SK-N-SH treated with all-trans-retinoic acid at 6 μM for 48 hours (cell line): ENCODE measurements around the gene GPC6.

Experiments used
- ATAC-seq: fragments of 200-7000 bp; cut with Tn5 transposase; 3 replicates; pipeline ENCODE4 v1.9.1; 2020; ENCODE audit warnings: mild to moderate bottlenecking, moderate library complexity
- ARNTL ChIP-seq: fragments of 450-650 bp; formaldehyde crosslinking; IDR thresholded peaks from 2 replicates; pipeline ENCODE4 v1.5.0; 2020; ENCODE audit warnings: low read depth, mild to moderate bottlenecking, moderate library complexity, borderline replicate concordance
- BACH2 ChIP-seq: fragments of 250-450 bp; sonication (Bioruptor Pico); IDR thresholded peaks from 2 replicates; pipeline ENCODE4 v1.9.0; 2021; ENCODE audit warnings: mild to moderate bottlenecking, borderline replicate concordance
- CREB5 ChIP-seq: fragments of 250-450 bp; sonication (Bioruptor Pico); IDR thresholded peaks from 2 replicates; pipeline ENCODE4 v1.5.1; 2020; ENCODE audit warnings: low read depth, mild to moderate bottlenecking, moderate library complexity
- CSDC2 ChIP-seq: fragments of 250-450 bp; sonication (Bioruptor Pico); IDR thresholded peaks from 2 replicates; pipeline ENCODE4 v1.5.0; 2020; ENCODE audit warnings: mild to moderate bottlenecking, moderate library complexity
- CSRNP3 ChIP-seq: fragments of 250-450 bp; sonication (Bioruptor Pico); IDR thresholded peaks from 2 replicates; pipeline ENCODE4 v1.5.1; 2021; ENCODE audit warnings: mild to moderate bottlenecking, moderate library complexity
- GLIS3 ChIP-seq: fragments of 250-450 bp; sonication (Bioruptor Pico); IDR thresholded peaks from 2 replicates; pipeline ENCODE4 v1.5.0; 2020; ENCODE audit warnings: mild to moderate bottlenecking, moderate library complexity
- ISL1 ChIP-seq: fragments of 250-450 bp; sonication (Bioruptor Pico); IDR thresholded peaks from 2 replicates; pipeline ENCODE4 v2.1.2; 2022; ENCODE audit warnings: mild to moderate bottlenecking, moderate library complexity
- OSR1 ChIP-seq: fragments of 250-450 bp; sonication (Bioruptor Pico); IDR thresholded peaks from 2 replicates; pipeline ENCODE4 v1.8.0; 2022; ENCODE audit warnings: moderate library complexity, mild to moderate bottlenecking, inconsistent platforms
- PATZ1 ChIP-seq: fragments of 250-450 bp; sonication (Bioruptor Pico); IDR thresholded peaks from 2 replicates; pipeline ENCODE4 v1.8.0; 2020; ENCODE audit warnings: mild to moderate bottlenecking, moderate library complexity, borderline replicate concordance
- PPARA ChIP-seq: fragments of 250-450 bp; sonication (Bioruptor Pico); IDR thresholded peaks from 2 replicates; pipeline ENCODE4 v1.5.0; 2020; ENCODE audit warnings: mild to moderate bottlenecking, borderline replicate concordance
- RARB ChIP-seq: fragments of 250-450 bp; sonication (Bioruptor Pico); IDR thresholded peaks from 2 replicates; pipeline ENCODE4 v1.8.0; 2021; ENCODE audit warnings: mild to moderate bottlenecking, moderate library complexity
- SNAI2 ChIP-seq: fragments of 250-450 bp; sonication (Bioruptor Pico); IDR thresholded peaks from 2 replicates; pipeline ENCODE4 v1.5.0; 2020; ENCODE audit warnings: mild to moderate bottlenecking, moderate library complexity
- TCF4 ChIP-seq: fragments of 250-450 bp; sonication (Bioruptor Pico); IDR thresholded peaks from 2 replicates; pipeline ENCODE4 v1.8.0; 2021; ENCODE audit warnings: mild to moderate bottlenecking, moderate library complexity, borderline replicate concordance
- TOX ChIP-seq: fragments of 250-450 bp; sonication (Bioruptor Pico); IDR thresholded peaks from 2 replicates; pipeline ENCODE4 v1.8.0; 2021; ENCODE audit warnings: mild to moderate bottlenecking, moderate library complexity, borderline replicate concordance
- TSHZ2 ChIP-seq: fragments of 250-450 bp; sonication (Bioruptor Pico); IDR thresholded peaks from 2 replicates; pipeline ENCODE4 v1.5.0; 2020; ENCODE audit warnings: mild to moderate bottlenecking, moderate library complexity
- ZC3H10 ChIP-seq: fragments of 250-450 bp; sonication (Bioruptor Pico); IDR thresholded peaks from 2 replicates; pipeline ENCODE4 v1.5.1; 2021; ENCODE audit warnings: mild to moderate bottlenecking, moderate library complexity
- ZFP3 ChIP-seq: fragments of 250-450 bp; sonication (Bioruptor Pico); IDR thresholded peaks from 2 replicates; pipeline ENCODE4 v1.5.0; 2020; ENCODE audit warnings: mild to moderate bottlenecking, moderate library complexity
- ZFP30 ChIP-seq: fragments of 450-650 bp; formaldehyde crosslinking; IDR thresholded peaks from 2 replicates; pipeline ENCODE4 v1.5.0; 2022; ENCODE audit warnings: mild to moderate bottlenecking, moderate library complexity
- ZNF70 ChIP-seq: fragments of 450-650 bp; formaldehyde crosslinking; IDR thresholded peaks from 2 replicates; pipeline ENCODE4 v1.5.0; 2020; ENCODE audit warnings: mild to moderate bottlenecking, moderate library complexity
- ZNF8 ChIP-seq: fragments of 450-650 bp; formaldehyde crosslinking; IDR thresholded peaks from 2 replicates; pipeline ENCODE4 v1.5.0; 2020; ENCODE audit warnings: mild to moderate bottlenecking, moderate library complexity

Gene GPC6

GRCh38 chr13:94389604-94390351 is 1163.2 kb downstream of the GPC6 start:
- TF ChIP-seq PATZ1 (no peak), ZFP30 (CRISPR knock-in tag) (no peak), ZNF8 (no peak), GLIS3 (CRISPR knock-in tag) (no peak), TOX (no peak), CSRNP3 (CRISPR knock-in tag) (no peak), RARB (CRISPR knock-in tag) (no peak), ISL1 (CRISPR knock-in tag) (no peak), CREB5 (no peak), ZC3H10 (CRISPR knock-in tag) (no peak), SNAI2 (no peak), ARNTL (CRISPR knock-in tag) (no peak), CSDC2 (no peak), TCF4 (CRISPR knock-in tag) (no peak), ZFP3 (CRISPR knock-in tag) (no peak)
- no peak for ATAC-seq

GRCh38 chr13:94390881-94391280 is 1164.3 kb downstream of the GPC6 start:
- TF ChIP-seq TCF4 (CRISPR knock-in tag) (no peak), ZNF70 (CRISPR knock-in tag) (no peak)
- TF ChIP-seq, all 23 proteins: peak for 0
- no peak for ATAC-seq

GRCh38 chr13:94394723-94395122 is 1168.1 kb downstream of the GPC6 start:
- no peak for ATAC-seq
- TF ChIP-seq ZNF8: no peak
- TF ChIP-seq CSRNP3 (CRISPR knock-in tag): no peak
- no peak for TF ChIP-seq CREB5
- no peak for TF ChIP-seq ZNF70 (CRISPR knock-in tag)
- no peak for TF ChIP-seq TSHZ2
- no peak for TF ChIP-seq OSR1 (CRISPR knock-in tag)
- no peak for TF ChIP-seq PATZ1
- no peak for TF ChIP-seq BACH2 (CRISPR knock-in tag)
- TF ChIP-seq PPARA (CRISPR knock-in tag): no peak
- TF ChIP-seq ZFP30 (CRISPR knock-in tag): no peak
- TF ChIP-seq TOX: no peak
- no peak for TF ChIP-seq ZC3H10 (CRISPR knock-in tag)
- no peak for TF ChIP-seq ISL1 (CRISPR knock-in tag)
- no peak for TF ChIP-seq SNAI2
- no peak for TF ChIP-seq ZFP3 (CRISPR knock-in tag)
